Measurements from ENCODE around the gene NAALADL2.

Gene NAALADL2

GRCh38 chr3:174884776-174885568 lies 25.8 kb downstream of the NAALADL2 start:
- no peak for DNase-seq (ENCODE audit: low spot score)

- no peak for DNase-seq (ENCODE audit: low spot score)
Observed at GRCh38 chr3:174891524-174892203, 32.5 kb downstream of the NAALADL2 start.

- no peak for DNase-seq (ENCODE audit: low spot score)
Observed at GRCh38 chr3:174907027-174907426, 47.9 kb downstream of the NAALADL2 start.

DNA sequence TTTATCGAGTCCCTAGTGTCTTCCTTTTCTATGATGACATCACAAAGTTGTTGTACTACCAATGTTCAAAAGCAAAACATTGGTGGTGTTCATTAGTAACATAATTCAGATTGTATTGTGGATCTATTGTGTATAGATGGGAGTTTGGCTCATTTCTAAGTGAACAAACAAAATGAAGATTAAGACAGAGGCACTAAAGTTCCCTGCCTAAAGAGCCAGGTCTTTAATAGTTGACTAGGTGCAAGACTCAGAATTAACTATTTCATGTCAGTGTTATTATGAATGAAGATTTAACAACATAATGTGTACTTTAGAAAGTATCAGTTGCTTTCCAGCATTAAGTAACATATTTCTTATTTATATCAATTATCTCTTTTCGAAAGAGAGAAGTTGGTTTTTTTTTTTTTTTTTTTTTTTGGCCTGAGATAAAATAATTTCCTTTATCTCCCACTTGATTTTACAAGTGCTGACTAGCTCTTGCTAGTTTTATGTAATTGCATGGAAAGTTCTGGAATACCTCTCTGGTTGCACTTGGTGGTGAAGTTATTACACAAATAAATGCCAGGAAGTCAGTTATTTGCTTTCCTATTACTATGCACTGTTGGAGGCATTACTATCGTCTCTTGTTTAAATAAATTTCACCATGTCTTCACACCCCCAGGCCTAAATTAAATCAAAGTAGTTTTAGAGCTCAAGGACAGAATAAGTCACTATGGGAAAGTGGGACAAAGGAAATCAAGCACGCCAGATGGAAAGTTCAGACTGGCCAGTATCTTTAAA lies 48.7 kb downstream of the NAALADL2 start:
- DNase-seq (ENCODE audit: low spot score), result no peak

- no peak for DNase-seq (ENCODE audit: low spot score)
Observed at GRCh38 chr3:174931473-174932353, 72.6 kb downstream of the NAALADL2 start.

DNA sequence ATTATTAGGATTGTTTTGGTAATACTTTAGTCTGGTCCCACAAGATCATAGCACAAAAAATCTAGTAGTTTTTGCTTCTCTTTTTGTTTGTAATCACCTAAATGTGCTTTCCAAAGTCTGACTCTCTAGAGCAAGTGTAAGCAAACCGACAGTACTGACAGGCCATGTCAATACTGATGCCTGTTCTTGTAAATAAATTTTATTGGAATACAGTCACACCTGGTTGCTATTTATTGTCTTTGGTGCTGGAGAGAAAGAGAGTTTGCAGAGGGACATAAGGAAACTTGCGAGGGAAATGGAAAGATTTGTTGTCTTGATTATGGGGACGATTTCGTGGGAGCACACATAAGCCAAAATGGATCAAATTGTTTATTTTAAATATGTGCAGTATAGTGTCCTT lies 77.5 kb downstream of the NAALADL2 start:
- DNase-seq (ENCODE audit: low spot score), result no peak

- DNase-seq (ENCODE audit: low spot score), result no peak
Observed at GRCh38 chr3:174937478-174937877, 78.3 kb downstream of the NAALADL2 start.

- no peak for DNase-seq (ENCODE audit: low spot score)
Observed at GRCh38 chr3:174938102-174938501, 79.0 kb downstream of the NAALADL2 start.

- DNase-seq (ENCODE audit: low spot score), result no peak
Observed at GRCh38 chr3:174940151-174940550, 81.0 kb downstream of the NAALADL2 start.

DNA sequence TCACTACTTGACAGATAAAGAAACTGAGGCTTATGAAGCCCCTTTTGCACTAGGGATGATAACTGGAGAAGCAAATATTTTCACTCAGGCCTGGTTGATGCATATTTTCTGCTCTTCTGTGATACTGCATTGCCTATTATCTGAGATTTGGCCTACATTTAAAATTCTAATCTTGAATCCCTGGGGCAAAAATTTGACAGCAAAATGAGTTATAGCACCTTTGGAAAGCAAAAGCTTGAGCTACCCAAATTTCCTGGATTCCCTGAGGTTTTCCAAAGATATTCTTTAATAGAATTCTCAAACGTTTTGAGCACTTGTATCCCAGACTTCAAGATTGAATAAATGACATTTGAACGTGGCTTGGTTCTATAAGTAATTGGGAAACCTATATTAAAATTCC lies 86.1 kb downstream of the NAALADL2 start:
- no peak for DNase-seq (ENCODE audit: low spot score)

DNA sequence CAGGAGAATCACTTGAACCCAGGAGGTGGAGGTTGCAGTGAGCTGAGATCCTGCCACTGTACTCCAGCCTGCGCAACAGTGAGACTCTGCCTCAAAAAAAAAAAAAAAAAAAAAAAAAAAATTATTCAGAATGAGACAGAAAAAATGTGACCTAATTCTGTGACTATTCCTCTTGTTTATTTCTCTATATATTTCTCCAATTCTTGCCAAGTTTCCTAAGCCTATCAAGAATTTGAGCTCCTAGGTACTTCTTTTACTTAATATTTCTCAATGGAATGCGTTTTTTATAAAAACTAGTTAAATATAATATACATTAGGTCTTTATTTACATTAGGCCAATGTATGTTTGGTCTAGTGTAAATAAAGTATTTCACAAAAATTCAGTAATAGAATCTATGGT lies 86.8 kb downstream of the NAALADL2 start:
- DNase-seq (ENCODE audit: low spot score), result no peak

GRCh38 chr3:174949523-174949922 lies 90.4 kb downstream of the NAALADL2 start:
- DNase-seq (ENCODE audit: low spot score), result no peak

DNA sequence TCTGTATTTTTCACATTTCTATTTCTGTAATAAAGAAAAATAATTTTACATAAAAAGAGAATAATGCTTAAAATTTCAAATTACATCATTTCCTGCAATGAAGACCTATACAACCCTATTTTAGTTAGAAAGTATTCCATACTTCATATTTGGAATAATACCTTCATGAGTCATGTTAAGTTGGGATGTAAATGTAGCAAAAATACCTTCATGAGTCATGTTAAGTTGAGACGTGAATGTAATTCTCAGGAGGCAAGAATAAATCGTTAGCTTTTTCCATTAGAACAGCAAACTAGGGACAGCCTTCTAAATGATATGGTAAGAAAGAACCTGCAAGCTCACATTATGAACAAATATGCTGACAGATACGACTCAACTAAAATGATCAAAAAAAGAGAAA lies 91.9 kb downstream of the NAALADL2 start:
- DNase-seq (ENCODE audit: low spot score), result no peak

DNA sequence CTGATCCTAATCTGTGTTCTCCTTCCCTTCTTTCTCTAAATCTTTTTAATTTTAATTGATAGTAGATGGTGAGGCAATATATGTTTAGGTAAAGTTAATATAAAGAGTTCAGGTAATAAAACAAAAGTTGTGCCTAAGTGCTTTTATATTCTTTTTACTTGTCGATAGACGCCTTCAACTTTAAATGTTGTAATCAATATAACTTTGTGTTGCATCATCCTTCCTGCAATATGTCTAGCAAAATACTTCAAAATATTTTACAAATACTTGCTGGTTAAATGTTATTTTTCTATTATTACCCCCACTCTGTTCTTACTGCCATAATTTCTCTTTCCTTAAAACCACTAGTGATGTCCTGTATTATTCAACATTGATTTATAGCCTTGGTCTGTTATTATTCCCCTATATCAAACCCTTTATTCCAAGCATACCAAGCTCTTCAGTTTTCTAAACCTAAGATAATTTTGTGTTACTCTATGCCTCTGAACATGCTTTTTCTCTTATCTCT lies 92.4 kb downstream of the NAALADL2 start:
- DNase-seq (ENCODE audit: low spot score), result no peak

DNA sequence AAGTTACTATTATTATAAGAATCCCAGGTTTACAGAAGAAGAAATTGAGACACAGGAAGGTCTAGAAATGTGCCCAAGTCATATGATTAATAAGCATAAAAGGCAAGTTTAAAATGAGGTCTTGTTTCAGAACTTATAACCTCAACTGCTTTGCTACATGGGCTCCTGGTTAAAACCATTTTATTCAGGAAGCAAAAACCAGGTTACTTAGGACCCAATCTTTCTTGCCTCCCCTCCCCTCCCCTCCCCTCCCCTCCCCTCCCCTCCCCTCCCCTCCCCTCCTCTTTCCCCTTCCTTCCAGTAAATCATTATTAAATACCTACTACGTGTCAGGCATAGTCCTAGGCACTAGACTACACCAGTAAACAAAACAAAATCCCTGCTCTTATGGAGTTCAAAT lies 93.9 kb downstream of the NAALADL2 start:
- no peak for DNase-seq (ENCODE audit: low spot score)

DNA sequence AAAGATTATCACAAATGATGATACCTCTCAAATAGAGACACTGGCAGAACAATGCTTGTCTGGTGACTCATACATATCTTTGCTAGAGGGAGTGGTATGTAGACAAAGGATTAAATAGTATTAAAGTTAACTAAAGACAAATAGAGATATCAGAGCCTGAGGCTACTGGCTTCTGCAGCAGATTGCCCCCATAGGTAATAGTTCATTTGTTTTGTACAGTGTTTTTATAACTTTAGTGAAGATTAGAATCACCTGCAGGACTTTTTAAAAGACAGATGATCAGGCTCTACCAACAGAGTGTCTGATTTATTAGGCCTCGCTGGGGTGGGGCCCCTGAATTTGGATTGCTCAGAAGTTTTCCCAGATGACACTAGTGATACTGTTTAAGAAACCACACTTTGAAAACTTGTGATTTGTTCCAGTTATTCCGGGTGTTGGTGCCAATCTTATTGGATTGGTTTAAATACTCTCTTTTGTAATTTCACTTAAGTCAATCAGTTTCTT lies 96.4 kb downstream of the NAALADL2 start:
- DNase-seq (ENCODE audit: low spot score), result peak; percentile 10

- DNase-seq (ENCODE audit: low spot score), result no peak
Observed at GRCh38 chr3:174957081-174957480, 97.9 kb downstream of the NAALADL2 start.

GRCh38 chr3:174957551-174958001 lies 98.4 kb downstream of the NAALADL2 start:
- no peak for DNase-seq (ENCODE audit: low spot score)

DNA sequence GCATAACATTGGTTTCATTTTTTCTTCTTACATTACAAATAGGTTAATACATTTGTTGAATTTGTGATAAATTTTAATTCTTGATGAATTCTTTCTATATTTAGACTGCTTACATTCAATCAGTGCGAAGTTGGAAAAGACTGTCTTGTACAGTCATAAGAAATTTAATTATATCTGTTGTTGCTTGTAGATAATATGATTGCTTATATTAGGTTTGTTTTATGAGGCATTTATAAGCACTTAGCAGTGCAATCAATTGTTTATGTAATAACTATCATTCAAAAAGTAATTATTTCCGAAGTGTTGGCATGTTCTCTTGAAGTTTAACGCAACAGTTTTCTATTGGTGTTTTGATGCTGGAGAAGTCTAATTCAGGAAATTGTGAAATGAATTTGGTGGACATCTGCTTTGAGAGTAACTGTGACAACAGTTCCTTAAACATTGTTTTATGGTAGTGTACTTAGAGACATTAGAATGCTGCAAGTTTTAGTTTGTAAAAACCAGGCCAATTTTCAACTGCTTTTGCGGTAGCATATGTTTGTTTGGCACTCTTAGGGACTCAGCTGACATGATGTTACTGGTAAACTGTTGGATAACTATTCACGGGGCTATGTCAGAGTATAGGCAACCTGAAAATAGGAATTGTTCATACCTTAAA lies 99.7 kb downstream of the NAALADL2 start:
- DNase-seq (ENCODE audit: low spot score), result no peak

DNA sequence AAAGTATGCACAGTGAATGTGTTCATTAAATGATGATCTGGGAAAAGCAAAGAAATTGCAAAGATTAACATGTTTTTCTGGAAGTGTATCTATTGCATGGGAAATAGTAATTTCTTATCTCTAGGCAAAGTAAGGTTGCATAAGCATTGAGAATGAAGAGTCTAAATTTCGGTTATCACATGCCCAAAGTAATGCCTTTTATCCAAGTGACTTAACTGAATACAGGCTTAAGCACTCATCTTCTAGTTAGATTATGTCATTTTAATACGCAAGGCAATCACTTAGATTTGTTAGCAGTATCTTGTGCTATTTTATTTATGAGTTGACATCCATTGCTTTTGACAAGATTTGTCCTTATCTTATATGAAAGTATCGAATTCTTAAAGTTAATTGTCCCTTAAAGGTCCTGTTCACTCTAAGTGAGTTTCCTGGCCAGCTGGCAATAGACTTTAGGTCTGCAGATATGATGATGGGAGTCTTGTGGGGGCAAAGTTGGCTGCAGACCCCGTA lies 100.5 kb downstream of the NAALADL2 start:
- no peak for DNase-seq (ENCODE audit: low spot score)

DNA sequence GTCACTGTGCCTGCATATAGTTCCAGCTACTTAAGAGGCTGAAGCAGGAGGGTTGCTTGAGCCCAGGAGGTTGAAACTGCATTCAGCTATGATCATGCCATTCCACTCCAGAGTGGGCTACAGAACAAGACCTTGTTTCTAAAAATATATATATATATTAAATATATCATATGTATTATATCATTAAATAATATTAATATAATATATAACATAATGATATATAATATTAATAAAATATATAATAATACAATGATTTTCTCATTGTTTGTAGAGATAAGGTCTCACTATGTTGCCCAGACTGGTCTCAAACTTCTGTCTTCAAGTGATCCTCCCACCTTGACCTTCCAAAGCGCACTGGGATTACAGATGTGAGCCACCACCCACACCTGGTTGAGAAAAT lies 101.8 kb downstream of the NAALADL2 start:
- DNase-seq (ENCODE audit: low spot score), result no peak
